GM23248 (cell line): Measurements from ENCODE around the gene IL5.

Source experiments
- EZH2 ChIP-seq: fragments of 200-600 bp; sonication (generic); IDR thresholded peaks from 2 replicates; pipeline ENCODE4 v1.6.1; 2018; ENCODE audit warnings: antibody characterized with exemption, mild to moderate bottlenecking; ENCODE audit not compliant: insufficient read depth, poor library complexity, severe bottlenecking
- EZH2phosphoT487 ChIP-seq: fragments of 200-600 bp; sonication (generic); IDR thresholded peaks from 2 replicates; pipeline ENCODE4 v1.6.1; 2018; ENCODE audit warnings: antibody characterized with exemption, moderate library complexity, mild to moderate bottlenecking, low read depth; ENCODE audit not compliant: insufficient read depth

GRCh38 chr5:132526974-132527564 is 16.3 kb downstream of the IL5 start:
- TF ChIP-seq EZH2 (no peak), EZH2phosphoT487 (no peak)
